Large intestine (tissue), 3 donors: Measurements from ENCODE around the gene ANKS1A. TPM values are rescaled to one million over a fixed set of nuclear protein-coding genes. Genes with fewer than 3 reads are reported as not detected.

ENCODE experiments used
- DNase-seq, 2 donors: peaks; one replicate each; pipeline versions ENCODE4 v3.0.0 to v3.0.0-alpha.2; 2013
- H3K27ac ChIP-seq: one replicate; pipeline ENCODE4 v1.5.1; 2013; ENCODE audit warnings: low read length
- H3K27me3 ChIP-seq: 2 replicates; pipeline ENCODE4 v1.6.1; 2013; ENCODE audit warnings: low read length; ENCODE audit not compliant: control insufficient read depth, insufficient read depth
- H3K36me3 ChIP-seq: 2 replicates; pipeline ENCODE4 v1.6.1; 2013; ENCODE audit warnings: low read length; ENCODE audit not compliant: control insufficient read depth, insufficient read depth
- H3K4me1 ChIP-seq: one replicate; pipeline ENCODE4 v1.6.1; 2013; ENCODE audit warnings: low read length; ENCODE audit not compliant: control insufficient read depth, insufficient read depth
- H3K4me3 ChIP-seq: one replicate; pipeline ENCODE4 v1.5.1; 2013; ENCODE audit warnings: low read length
- H3K9me3 ChIP-seq: one replicate; pipeline ENCODE4 v1.6.1; 2013; ENCODE audit warnings: mild to moderate bottlenecking, low read depth, low read length, moderate library complexity; ENCODE audit not compliant: control insufficient read depth
- WGBS: methylation state at CpG from one replicate; pipeline ENCODE4 v1.1.5; 2013; ENCODE audit warnings: low lambda C conversion rate; ENCODE audit not compliant: insufficient coverage; 5-methylcytosine and 5-hydroxymethylcytosine counted together
- polyA plus RNA-seq: library from polyadenylated mRNA; unstranded; fragments of 120-200 nt; gene quantifications from one replicate; pipeline ENCODE4 v1.2.1, GENCODE V29; 2013

Gene ANKS1A
- polyA plus RNA-seq, 1 donor = 26.5 TPM

DNA sequence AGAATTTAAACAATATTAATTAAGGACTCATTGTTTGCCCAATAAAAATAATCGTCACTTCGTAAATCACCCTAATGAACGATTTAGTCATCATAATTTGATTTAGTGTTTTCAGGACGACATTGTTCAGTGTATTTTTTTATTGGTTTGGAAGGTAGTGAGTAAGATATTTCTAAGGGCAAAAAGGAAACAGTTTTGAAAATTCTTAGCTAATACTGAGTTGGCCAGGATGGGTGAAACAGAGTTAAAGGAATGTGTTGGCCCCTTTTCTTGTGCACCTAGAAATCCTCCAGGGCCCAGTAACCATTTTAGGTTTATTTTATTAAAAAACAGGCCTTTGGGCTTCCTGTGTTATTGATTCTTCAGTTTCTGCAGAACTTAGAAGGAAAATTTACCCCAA is 25.3 kb downstream of the ANKS1A start:
- no peak overlapping the region for H3K4me3 ChIP-seq
- no peaks in the 10 kb centered on the region for H3K36me3 ChIP-seq
- WGBS = 95% methylated on average over 3 of the region's 4 CpGs
- no peaks in the 10 kb centered on the region for H3K9me3 ChIP-seq
- no peaks in the 10 kb centered on the region for H3K4me1 ChIP-seq
- DNase-seq = no peak
- H3K27me3 ChIP-seq = no peaks in the 10 kb centered on the region
- no peak overlapping the region for H3K27ac ChIP-seq

DNA sequence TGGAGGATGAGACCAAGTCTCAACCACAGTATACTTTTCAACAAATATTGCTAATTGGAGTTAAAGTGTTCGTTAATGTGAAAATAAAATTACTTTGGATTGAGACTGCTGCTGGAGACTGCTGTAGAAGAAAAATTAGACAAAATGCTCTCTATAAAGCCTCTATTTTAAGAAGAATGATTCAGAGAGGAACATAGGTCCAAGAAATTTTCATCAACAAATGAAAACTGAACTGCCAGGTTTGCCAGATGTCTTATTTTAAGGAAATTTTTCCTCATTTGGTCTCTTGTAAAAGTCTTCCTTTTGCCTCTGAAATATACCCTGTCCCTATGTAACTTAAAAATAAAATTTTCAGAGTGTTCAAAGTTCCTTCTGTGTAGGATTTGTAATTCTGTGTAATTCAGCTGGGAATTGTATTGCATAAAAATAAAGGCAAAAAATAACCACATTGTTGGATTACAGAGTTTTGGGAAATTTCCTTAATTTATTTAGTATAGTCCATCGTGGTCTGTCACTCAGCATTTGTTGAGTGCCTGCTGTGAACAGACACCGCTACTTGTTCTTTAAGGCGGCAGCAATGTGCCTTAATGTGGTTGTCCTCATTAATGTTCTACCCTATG is 27.4 kb downstream of the ANKS1A start:
- Histone ChIP-seq H3K27me3 (no peaks in the 10 kb centered on the region), H3K36me3 (no peaks in the 10 kb centered on the region), H3K4me3 (no peak overlapping the region), H3K9me3 (no peaks in the 10 kb centered on the region), H3K27ac (no peak overlapping the region), H3K4me1 (no peaks in the 10 kb centered on the region)
- WGBS = no CpG with 5 or more reads among the region's 4 CpGs
- no peak for DNase-seq

DNA sequence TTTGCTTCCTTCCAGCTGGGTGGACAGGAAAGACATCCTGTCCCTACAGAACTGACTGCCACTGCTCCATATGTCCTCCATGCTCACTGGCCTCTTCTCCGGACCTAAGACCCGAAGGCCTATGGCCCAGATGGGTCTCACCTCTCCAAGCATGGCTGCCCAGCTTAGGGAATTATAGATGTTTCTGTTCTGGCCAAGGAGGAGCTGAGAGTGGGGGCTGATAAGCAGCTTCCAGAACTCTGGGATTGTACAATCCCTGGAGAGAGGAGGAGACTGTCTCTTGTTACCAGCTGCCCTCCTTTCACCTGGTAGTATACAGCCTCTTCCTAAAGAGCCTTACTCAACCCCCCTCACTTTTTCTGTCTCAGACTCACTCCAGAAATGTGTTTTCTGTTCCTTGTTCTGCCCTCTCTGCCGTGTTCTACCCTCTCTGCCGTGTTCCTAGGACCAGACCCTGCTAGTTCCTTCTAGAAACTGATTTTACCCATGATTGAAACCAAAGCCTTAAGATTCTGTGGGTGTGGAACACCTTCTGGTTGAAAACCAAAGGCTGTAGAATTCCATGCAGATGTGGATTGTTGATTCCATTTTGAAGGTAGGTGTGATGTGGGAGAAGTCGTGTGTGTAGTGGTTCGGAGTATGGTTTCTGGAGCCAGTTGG is 28.7 kb downstream of the ANKS1A start:
- 100% methylated on average over 2 of the region's 6 CpGs for WGBS
- H3K9me3 ChIP-seq = no peaks in the 10 kb centered on the region
- no peaks in the 10 kb centered on the region for H3K36me3 ChIP-seq
- H3K4me3 ChIP-seq = no peak overlapping the region
- DNase-seq = no peak
- no peaks in the 10 kb centered on the region for H3K27me3 ChIP-seq
- no peak overlapping the region for H3K27ac ChIP-seq
- no peaks in the 10 kb centered on the region for H3K4me1 ChIP-seq

DNA sequence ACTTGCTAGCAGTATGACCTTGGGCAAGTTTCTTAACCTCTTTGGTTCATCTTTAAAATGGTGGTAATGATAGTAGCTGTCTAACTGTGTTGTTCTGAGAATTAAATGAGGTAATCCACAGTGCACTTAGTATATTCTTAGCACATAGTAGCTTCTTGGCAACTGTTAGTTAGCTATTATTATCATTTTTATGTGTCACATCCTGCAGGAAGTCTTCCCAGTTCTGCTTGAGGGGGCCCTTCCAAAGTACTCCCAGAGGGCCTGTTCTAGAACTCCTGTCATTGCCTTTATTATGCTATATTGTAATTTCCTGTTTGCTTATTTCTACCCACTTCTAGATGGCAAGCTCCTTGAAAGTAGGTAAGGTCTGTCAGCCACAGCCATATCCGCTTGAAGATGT is 30.6 kb downstream of the ANKS1A start:
- Histone ChIP-seq H3K27ac (no peak overlapping the region), H3K9me3 (no peaks in the 10 kb centered on the region), H3K36me3 (no peaks in the 10 kb centered on the region), H3K4me1 (no peaks in the 10 kb centered on the region), H3K27me3 (no peaks in the 10 kb centered on the region), H3K4me3 (no peak overlapping the region)
- no CpG with 5 or more reads among the region's 1 CpG for WGBS
- no peak for DNase-seq

DNA sequence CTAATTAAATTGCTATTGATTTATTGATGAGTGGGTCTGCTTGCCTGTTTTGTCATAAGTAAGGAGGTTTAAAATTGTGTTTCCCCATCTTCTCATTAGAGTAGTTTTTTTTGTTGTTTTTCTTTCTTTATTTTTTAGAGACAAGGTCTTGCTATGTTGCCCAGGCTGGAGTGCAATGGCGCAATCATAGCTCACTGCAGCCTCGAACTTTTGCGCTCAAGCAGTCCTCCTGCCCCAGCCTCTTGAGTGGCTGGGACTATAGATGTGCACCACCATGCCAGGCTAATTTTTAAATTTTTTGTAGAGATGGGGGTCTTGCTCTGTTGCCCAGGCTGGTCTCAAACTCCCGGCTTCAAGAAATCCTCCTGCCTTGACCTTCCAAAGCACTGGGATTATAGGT is 31.0 kb downstream of the ANKS1A start:
- Histone ChIP-seq H3K4me1 (no peaks in the 10 kb centered on the region), H3K4me3 (no peak overlapping the region), H3K9me3 (no peaks in the 10 kb centered on the region), H3K27me3 (no peaks in the 10 kb centered on the region), H3K27ac (no peak overlapping the region), H3K36me3 (no peaks in the 10 kb centered on the region)
- DNase-seq = no peak
- no CpG with 5 or more reads among the region's 4 CpGs for WGBS

DNA sequence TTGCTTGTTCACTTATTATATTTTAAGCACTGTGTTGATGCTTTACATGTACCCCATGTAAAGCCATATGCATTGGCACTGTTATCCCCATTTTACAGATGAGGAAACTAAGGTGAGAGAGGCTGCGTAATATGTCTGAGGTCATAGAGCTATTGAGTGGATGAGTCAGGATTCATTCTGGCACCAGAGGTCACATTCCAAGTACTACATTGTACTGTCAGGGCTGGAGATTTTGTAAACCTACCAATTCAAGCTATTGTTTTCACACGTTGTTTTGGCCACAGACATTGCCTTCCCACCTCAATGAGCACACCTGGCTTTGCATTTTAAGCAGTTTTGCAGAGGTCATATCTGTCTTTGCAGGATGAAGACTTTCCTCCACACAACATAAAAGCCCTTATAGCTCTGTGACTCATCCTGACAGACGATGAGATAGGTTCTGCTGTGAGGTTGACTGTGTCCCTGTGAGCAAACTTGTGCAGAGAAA is 33.2 kb downstream of the ANKS1A start:
- DNase-seq = no peak

DNA sequence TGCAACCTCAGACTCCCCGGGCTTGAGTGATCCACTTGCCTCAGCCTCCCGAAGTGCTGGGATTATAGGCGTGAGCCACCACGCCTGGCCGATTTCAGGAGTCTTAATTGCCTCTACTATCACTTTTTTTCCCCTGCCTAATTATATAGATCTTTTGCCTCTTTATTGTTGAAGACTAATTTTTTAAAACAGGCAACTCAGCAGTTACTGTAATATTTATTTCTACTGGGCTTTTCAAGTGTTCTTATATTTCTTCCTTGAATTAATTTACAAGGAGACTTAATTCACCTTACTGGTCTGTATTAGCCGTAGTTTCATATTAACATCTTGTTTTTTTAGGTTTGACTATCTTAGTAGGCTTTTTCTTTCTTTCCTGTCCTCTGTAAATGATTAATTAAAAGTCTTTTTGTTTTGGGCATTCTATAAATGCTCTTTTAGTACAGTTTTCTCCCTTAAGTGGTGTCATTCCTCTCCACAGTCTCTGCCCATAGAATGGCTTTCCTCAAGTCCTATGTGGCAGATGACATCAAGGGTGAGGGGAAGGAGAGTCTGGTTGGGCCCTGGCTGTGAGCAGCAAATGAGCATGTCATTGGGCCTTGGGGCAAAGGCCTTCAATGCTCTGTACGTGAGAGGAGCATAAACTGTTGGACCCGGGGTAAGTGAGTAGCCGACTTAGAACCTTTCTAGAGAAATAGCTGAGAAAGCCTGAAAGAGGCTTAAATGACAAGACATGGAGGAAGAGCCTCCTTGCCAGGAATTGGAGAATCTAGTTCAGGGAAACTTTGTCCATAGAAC is 36.0 kb downstream of the ANKS1A start:
- Histone ChIP-seq H3K9me3 (no peaks in the 10 kb centered on the region), H3K27me3 (no peaks in the 10 kb centered on the region), H3K36me3 (no peaks in the 10 kb centered on the region), H3K4me1 (no peaks in the 10 kb centered on the region), H3K27ac (peak overlapping the region; percentile 59), H3K4me3 (no peak overlapping the region)
- DNase-seq = peak; percentile 61 to 78
- 100% methylated on average over 1 of the region's 9 CpGs for WGBS

More for the DNA sequence above, 33.2 kb downstream of the ANKS1A start:
- no peaks in the 10 kb centered on the region for H3K9me3 ChIP-seq
- no peaks in the 10 kb centered on the region for H3K27me3 ChIP-seq
- H3K4me3 ChIP-seq = no peak overlapping the region
- H3K4me1 ChIP-seq = no peaks in the 10 kb centered on the region
- H3K36me3 ChIP-seq = no peaks in the 10 kb centered on the region
- no peak overlapping the region for H3K27ac ChIP-seq
- WGBS = no CpG with 5 or more reads among the region's 3 CpGs

DNA sequence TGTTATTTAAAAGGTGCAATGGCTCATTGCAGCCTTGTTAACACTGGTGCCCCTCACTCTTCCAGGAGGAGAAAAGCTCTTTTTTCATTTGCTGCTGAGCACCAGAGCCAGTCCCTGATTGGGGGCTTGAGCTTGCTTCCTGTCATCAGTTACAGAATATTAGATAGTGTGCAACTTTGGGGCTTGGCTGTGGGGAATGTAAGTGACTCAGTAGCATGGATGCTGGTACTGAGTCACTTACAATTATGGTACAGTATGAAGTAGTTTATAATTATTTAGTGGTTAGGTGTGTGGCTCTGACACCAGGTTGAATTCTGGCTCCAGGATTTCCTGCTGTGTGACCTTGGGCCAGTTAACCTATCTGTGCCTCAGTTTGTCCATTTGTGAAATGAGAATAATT is 37.6 kb downstream of the ANKS1A start:
- H3K27ac ChIP-seq = no peak overlapping the region
- H3K4me3 ChIP-seq = no peak overlapping the region
- no peaks in the 10 kb centered on the region for H3K27me3 ChIP-seq
- H3K4me1 ChIP-seq = no peaks in the 10 kb centered on the region
- no peaks in the 10 kb centered on the region for H3K36me3 ChIP-seq
- DNase-seq = no peak
- H3K9me3 ChIP-seq = no peaks in the 10 kb centered on the region

DNA sequence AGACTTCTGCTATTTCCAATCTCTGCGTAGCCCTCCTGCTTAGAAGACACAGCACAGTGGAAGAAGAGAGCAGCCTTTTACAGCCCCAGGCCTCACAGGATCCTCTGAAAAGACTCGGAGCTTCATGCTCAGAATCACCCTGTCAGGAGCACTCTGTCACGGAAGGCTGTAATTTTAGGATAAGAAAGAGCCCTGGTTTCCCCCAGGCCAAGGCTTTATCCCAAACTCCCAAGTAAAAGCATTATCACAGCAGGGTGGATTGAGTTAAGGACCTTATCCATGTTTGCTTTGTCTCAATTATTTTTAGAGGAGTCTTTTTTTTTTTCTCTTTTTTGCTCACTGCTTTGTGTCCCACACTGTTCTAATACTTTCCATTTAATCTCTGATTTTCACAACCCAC is 39.2 kb downstream of the ANKS1A start:
- no peaks in the 10 kb centered on the region for H3K27me3 ChIP-seq
- no CpG with 5 or more reads among the region's 3 CpGs for WGBS

DNA sequence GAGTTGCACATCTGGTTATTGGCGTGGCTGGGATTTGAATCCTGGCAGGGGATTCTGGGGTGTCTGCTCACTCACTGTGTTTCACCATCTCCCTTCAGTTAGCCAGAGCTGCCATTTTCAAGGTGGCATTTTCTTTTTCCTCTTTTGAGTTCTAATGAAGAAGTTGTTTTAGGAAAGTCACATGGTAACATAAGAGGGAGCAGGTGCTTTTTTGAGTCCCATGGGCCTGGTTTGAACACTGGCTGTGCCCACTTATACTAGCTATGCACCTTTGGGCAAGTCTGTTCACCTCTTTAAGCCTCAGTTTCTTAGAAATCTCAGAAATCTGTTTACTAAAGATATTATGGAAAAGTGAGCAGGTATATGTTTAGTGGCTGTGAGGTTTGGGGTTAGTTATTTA is 39.6 kb downstream of the ANKS1A start:
- no peak overlapping the region for H3K4me3 ChIP-seq
- H3K9me3 ChIP-seq = no peaks in the 10 kb centered on the region
- no peak for DNase-seq
- H3K36me3 ChIP-seq = no peaks in the 10 kb centered on the region
- no peaks in the 10 kb centered on the region for H3K27me3 ChIP-seq
- no peak overlapping the region for H3K27ac ChIP-seq
- no CpG with 5 or more reads among the region's 1 CpG for WGBS
- no peaks in the 10 kb centered on the region for H3K4me1 ChIP-seq

More for the DNA sequence above, 39.2 kb downstream of the ANKS1A start:
- no peaks in the 10 kb centered on the region for H3K9me3 ChIP-seq
- H3K4me1 ChIP-seq = no peaks in the 10 kb centered on the region
- no peak overlapping the region for H3K27ac ChIP-seq
- H3K36me3 ChIP-seq = no peaks in the 10 kb centered on the region
- no peak overlapping the region for H3K4me3 ChIP-seq
- DNase-seq = no peak
